Neural cell (in vitro differentiated cells): ENCODE results near the gene NECTIN2. TPM values are rescaled to one million over a fixed set of nuclear protein-coding genes. Genes with fewer than 3 reads are reported as not detected.

Experiments
- H2AFZ ChIP-seq: fragments of 200-600, 300-800 bp; sonication (generic), shearing (Covaris generic); 2 replicates; pipeline ENCODE4 v1.6.0; 2014; ENCODE audit warnings: low read depth, mild to moderate bottlenecking, antibody characterized with exemption, low read length, moderate library complexity
- H3F3A ChIP-seq: fragments of 200-600 bp; shearing (Covaris generic); 2 replicates; pipeline ENCODE4 v1.6.1; 2016; ENCODE audit warnings: mild to moderate bottlenecking, moderate library complexity, mixed read lengths, antibody characterized with exemption, low read length; ENCODE audit not compliant: insufficient read depth, poor library complexity, severe bottlenecking
- H3K27ac ChIP-seq: fragments of 200-600, 300-800 bp; sonication (generic), shearing (Covaris generic); 2 replicates; pipeline ENCODE4 v1.5.1; 2014; ENCODE audit warnings: mild to moderate bottlenecking, low read length, moderate library complexity
- H3K27me3 ChIP-seq: fragments of 300-800, 200-600 bp; sonication (generic), shearing (Covaris generic); 2 replicates; pipeline ENCODE4 v1.6.0; 2014; ENCODE audit warnings: mild to moderate bottlenecking, low read depth, low read length, moderate library complexity; ENCODE audit not compliant: insufficient read depth
- H3K36me3 ChIP-seq: fragments of 300-800, 200-600 bp; sonication (generic), shearing (Covaris generic); 2 replicates; pipeline ENCODE4 v1.5.1; 2014; ENCODE audit warnings: mild to moderate bottlenecking, antibody characterized with exemption, low read length, moderate library complexity; ENCODE audit not compliant: insufficient read depth
- H3K4me2 ChIP-seq: fragments of 300-800, 200-600 bp; sonication (generic), shearing (Covaris generic); 2 replicates; pipeline ENCODE4 v1.6.0; 2014; ENCODE audit warnings: mild to moderate bottlenecking, low read length
- H3K4me3 ChIP-seq: fragments of 300-800, 200-600 bp; sonication (generic), shearing (Covaris generic); 2 replicates; pipeline ENCODE4 v1.5.1; 2014; ENCODE audit warnings: mild to moderate bottlenecking, low read length, moderate library complexity
- H3K79me2 ChIP-seq: fragments of 200-600 bp; shearing (Covaris generic); replicated peaks from 2 replicates; pipeline ENCODE4 v1.6.0; 2014; ENCODE audit warnings: mild to moderate bottlenecking, low read length, moderate library complexity; ENCODE audit not compliant: insufficient read depth
- H3K9ac ChIP-seq: fragments of 300-800, 200-600 bp; sonication (generic), shearing (Covaris generic); 2 replicates; pipeline ENCODE4 v1.6.1; 2016; ENCODE audit warnings: mild to moderate bottlenecking, low read length, mixed read lengths
- H3K9me2 ChIP-seq: fragments of 200-600 bp; shearing (Covaris generic); 2 replicates; pipeline ENCODE4 v1.6.1; 2016; ENCODE audit warnings: mild to moderate bottlenecking, low read length, mixed read lengths; ENCODE audit not compliant: insufficient read depth
- H3K9me3 ChIP-seq: fragments of 200-600, 300-800 bp; sonication (generic), shearing (Covaris generic); 2 replicates; pipeline ENCODE4 v1.6.1; 2016; ENCODE audit warnings: mild to moderate bottlenecking, mixed run types, low read length, moderate library complexity, mixed read lengths
- H4K20me1 ChIP-seq: fragments of 200-600 bp; shearing (Covaris generic); 2 replicates; pipeline ENCODE4 v1.6.1; 2016; ENCODE audit warnings: mild to moderate bottlenecking, mixed run types; ENCODE audit not compliant: insufficient read depth
- CTCF ChIP-seq: fragments of 450-650 bp; IDR thresholded peaks from 2 replicates; pipeline ENCODE4 v1.5.1; 2014; ENCODE audit warnings: antibody characterized with exemption, mild to moderate bottlenecking, moderate library complexity; ENCODE audit not compliant: poor library complexity, severe bottlenecking
- EP300 ChIP-seq: fragments of 450-650 bp; conservative IDR thresholded peaks from 2 replicates; pipeline ENCODE4 v1.6.1; 2014; ENCODE audit warnings: antibody characterized with exemption, mild to moderate bottlenecking, moderate library complexity; ENCODE audit not compliant: poor library complexity, severe bottlenecking
- EZH2 ChIP-seq: fragments of 200-600, 300-800 bp; shearing (Covaris generic), sonication (generic); IDR thresholded peaks from 2 replicates; pipeline ENCODE4 v1.6.1; 2014; ENCODE audit warnings: antibody characterized with exemption, low read length, borderline replicate concordance, mild to moderate bottlenecking; ENCODE audit not compliant: insufficient read depth, poor library complexity, severe bottlenecking
- MXI1 ChIP-seq: fragments of 450-650 bp; conservative IDR thresholded peaks from 2 replicates; pipeline ENCODE4 v1.6.1; 2014; ENCODE audit warnings: antibody characterized with exemption, mild to moderate bottlenecking; ENCODE audit not compliant: poor library complexity, severe bottlenecking
- POLR2AphosphoS5 ChIP-seq: IDR thresholded peaks from 2 replicates; pipeline ENCODE4 v1.6.1; 2012
- RAD21 ChIP-seq: fragments of 450-650 bp; conservative IDR thresholded peaks from 2 replicates; pipeline ENCODE4 v1.6.1; 2014; ENCODE audit warnings: antibody characterized with exemption, mild to moderate bottlenecking, moderate library complexity
- REST ChIP-seq: IDR thresholded peaks from 2 replicates; pipeline ENCODE4 v1.6.1; 2012; ENCODE audit warnings: borderline replicate concordance
- SMC3 ChIP-seq: fragments of 450-650 bp; conservative IDR thresholded peaks from 2 replicates; pipeline ENCODE4 v1.6.1; 2014; ENCODE audit warnings: antibody characterized with exemption, mild to moderate bottlenecking, moderate library complexity; ENCODE audit not compliant: poor library complexity
- TAF1 ChIP-seq: IDR thresholded peaks from 2 replicates; pipeline ENCODE4 v1.6.1; 2012; ENCODE audit warnings: low read depth
- polyA plus RNA-seq: library from polyadenylated mRNA; depleted of rRNA; stranded (reverse); fragments of >200 nt; gene quantifications from 2 replicates; pipeline ENCODE4 v1.2.3, GENCODE V29; 2014

Gene NECTIN2
- polyA plus RNA-seq, 1 donor from 2014 or later: 33.2 TPM

- no peaks in the 10 kb centered on the region for H3K9me3 ChIP-seq
- no peaks in the 10 kb centered on the region for H3K36me3 ChIP-seq
- no peak overlapping the region for H3K4me2 ChIP-seq
- TF ChIP-seq RAD21 (no peak), EZH2 (no peak), CTCF (no peak), MXI1 (no peak), EP300 (no peak), POLR2AphosphoS5 (no peak), REST (no peak), TAF1 (no peak), SMC3 (no peak)
- no peaks in the 10 kb centered on the region for H3K79me2 ChIP-seq
- H3K27me3 ChIP-seq: peaks cover 7% of the 10 kb centered on the region
- no peak overlapping the region for H3K4me3 ChIP-seq
- H3K27ac ChIP-seq: no peak overlapping the region
- no peak overlapping the region for H2AFZ ChIP-seq
- H3K9ac ChIP-seq: no peak overlapping the region
- H3F3A ChIP-seq: no peaks in the 10 kb centered on the region
- H3K9me2 ChIP-seq: no peaks in the 10 kb centered on the region
- no peaks in the 10 kb centered on the region for H4K20me1 ChIP-seq
Measured at GRCh38 chr19:44810234-44811121, 35.6 kb upstream of the NECTIN2 start.

- Histone ChIP-seq H3K27ac (no peak overlapping the region), H3K9me2 (no peaks in the 10 kb centered on the region), H4K20me1 (no peaks in the 10 kb centered on the region), H3K9ac (no peak overlapping the region), H3F3A (no peaks in the 10 kb centered on the region), H3K36me3 (no peaks in the 10 kb centered on the region), H3K9me3 (no peaks in the 10 kb centered on the region), H2AFZ (no peak overlapping the region), H3K4me3 (no peak overlapping the region), H3K79me2 (no peaks in the 10 kb centered on the region), H3K27me3 (peaks cover 7% of the 10 kb centered on the region), H3K4me2 (no peak overlapping the region)
- TF ChIP-seq CTCF (no peak), RAD21 (no peak), EZH2 (no peak), REST (no peak), POLR2AphosphoS5 (no peak)
Measured at GRCh38 chr19:44811122-44811419, 35.0 kb upstream of the NECTIN2 start.
